ENCODE data around the gene C12orf43.

DNA sequence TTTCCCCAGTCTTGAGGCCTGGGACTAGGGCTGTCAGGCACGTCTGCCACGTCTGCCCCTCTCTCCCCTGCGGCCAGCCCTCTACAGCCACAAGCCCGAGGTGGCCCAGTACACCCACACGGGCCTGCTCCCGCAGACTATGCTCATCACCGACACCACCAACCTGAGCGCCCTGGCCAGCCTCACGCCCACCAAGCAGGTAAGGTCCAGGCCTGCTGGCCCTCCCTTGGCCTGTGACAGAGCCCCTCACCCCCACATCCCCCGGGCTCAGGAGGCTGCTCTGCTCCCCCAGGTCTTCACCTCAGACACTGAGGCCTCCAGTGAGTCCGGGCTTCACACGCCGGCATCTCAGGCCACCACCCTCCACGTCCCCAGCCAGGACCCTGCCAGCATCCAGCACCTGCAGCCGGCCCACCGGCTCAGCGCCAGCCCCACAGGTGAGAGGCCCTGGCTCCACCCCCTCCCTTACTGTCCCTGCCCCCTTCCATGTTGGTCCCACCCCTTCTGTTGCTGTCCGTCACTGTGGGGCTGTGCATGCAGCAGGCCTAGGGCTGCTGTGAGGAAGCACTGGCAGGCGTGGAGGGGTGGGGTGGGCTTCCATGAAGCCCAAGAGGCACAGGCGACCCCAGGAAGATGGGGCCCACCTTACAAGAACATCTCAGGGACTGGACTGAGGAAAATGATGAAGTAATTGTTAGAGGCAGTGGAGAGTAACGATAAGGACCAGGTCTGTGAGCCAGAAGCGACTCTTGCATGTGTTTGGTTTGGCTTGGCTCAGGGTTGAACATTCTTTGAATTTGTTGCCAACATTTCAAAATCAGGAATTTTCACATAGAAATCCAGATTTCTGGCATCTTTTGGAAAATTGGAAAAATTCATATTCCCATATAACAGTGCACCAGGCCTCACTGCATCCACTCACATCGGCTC is 16.8 kb downstream of the C12orf43 start:
- TF ChIP-seq POLR2A (IDR thresholded peaks at IDR 0.05; ENCODE audit: low read length): no peak
- no peak for TF ChIP-seq GATA1 (IDR thresholded peaks at IDR 0.05; ENCODE audit: low read depth, low read length)

Data from erythroblast (primary cell).